GM06990 (cell line): Measurements from ENCODE around the gene HOXB3.

ENCODE experiments used
- DNase-seq: peaks from one replicate; pipeline ENCODE4 v3.0.0-alpha.2; 2011; ENCODE audit not compliant: insufficient read length; ENCODE audit errors: extremely low read depth
- H3K27me3 ChIP-seq: replicated peaks from 2 replicates; pipeline ENCODE4 v1.6.0; 2011; ENCODE audit warnings: low read length; ENCODE audit not compliant: control insufficient read depth, insufficient read depth
- H3K36me3 ChIP-seq: 2 replicates; pipeline ENCODE4 v1.5.1; 2011; ENCODE audit warnings: low read length; ENCODE audit not compliant: control insufficient read depth, insufficient read depth
- H3K4me3 ChIP-seq: replicated peaks from 2 replicates; pipeline ENCODE4 v1.5.1; 2011; ENCODE audit warnings: low read depth, mild to moderate bottlenecking, control low read depth, low read length
- TF ChIP-seq, protein P1 (sequence below): IDR thresholded peaks from 2 replicates; pipeline ENCODE4 v1.5.1; 2011; ENCODE audit warnings: low read length, control low read depth, mild to moderate bottlenecking, inconsistent platforms; ENCODE audit not compliant: insufficient read depth, poor library complexity, severe bottlenecking

The HOXB3 gene

DNA sequence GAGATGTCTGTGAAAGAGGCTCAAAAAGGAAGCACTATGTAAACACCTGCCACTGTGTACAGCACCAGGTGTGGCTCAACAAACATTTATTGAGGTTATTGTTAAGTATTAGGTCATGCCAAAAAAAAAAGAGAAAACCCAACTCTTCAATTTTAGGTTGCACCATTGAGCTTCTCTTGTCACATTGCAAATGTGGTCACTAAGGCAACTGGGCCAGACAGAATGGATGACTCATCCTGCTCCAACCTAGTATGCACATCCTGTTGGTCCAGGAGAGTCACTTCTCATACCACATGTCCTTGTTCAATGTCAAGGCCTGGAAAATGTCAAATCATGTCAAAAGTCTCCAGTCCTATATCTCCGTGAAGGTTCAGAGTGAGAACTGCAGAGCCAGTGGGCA, 84.3 kb downstream of the HOXB3 start:
- TF ChIP-seq, protein P1, sequence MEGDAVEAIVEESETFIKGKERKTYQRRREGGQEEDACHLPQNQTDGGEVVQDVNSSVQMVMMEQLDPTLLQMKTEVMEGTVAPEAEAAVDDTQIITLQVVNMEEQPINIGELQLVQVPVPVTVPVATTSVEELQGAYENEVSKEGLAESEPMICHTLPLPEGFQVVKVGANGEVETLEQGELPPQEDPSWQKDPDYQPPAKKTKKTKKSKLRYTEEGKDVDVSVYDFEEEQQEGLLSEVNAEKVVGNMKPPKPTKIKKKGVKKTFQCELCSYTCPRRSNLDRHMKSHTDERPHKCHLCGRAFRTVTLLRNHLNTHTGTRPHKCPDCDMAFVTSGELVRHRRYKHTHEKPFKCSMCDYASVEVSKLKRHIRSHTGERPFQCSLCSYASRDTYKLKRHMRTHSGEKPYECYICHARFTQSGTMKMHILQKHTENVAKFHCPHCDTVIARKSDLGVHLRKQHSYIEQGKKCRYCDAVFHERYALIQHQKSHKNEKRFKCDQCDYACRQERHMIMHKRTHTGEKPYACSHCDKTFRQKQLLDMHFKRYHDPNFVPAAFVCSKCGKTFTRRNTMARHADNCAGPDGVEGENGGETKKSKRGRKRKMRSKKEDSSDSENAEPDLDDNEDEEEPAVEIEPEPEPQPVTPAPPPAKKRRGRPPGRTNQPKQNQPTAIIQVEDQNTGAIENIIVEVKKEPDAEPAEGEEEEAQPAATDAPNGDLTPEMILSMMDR: no peak
- Histone ChIP-seq H3K36me3 (no peaks in the 10 kb centered on the region), H3K4me3 (no peak overlapping the region), H3K27me3 (no peaks in the 10 kb centered on the region)
- peak; percentile 48 for DNase-seq

DNA sequence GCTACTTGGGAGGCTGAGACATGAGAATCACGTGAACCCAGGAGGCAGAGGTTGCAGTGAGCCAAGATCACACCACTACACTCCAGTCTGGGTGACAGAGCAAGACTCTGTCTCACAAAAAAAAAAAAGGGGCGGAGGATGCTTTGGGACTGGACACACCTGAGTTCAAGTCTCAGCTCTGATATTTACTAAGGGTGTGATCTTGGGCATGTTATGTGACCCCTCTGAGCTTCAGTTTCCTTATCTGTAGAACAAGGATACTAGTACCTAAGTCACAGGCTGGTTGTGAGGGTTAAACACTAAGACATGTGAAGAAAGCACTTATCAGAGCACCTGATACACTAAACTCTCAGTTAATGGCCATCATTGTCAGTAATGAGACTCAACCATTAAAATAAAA, 85.1 kb downstream of the HOXB3 start:
- Histone ChIP-seq H3K4me3 (no peak overlapping the region), H3K27me3 (no peaks in the 10 kb centered on the region), H3K36me3 (no peaks in the 10 kb centered on the region)
- TF ChIP-seq, protein P1: no peak
- no peak for DNase-seq

- H3K27me3 ChIP-seq: no peaks in the 10 kb centered on the region
- no peak for DNase-seq
- H3K36me3 ChIP-seq: no peaks in the 10 kb centered on the region
- H3K4me3 ChIP-seq: no peak overlapping the region
- TF ChIP-seq, protein P1: no peak
These were observed 86.3 kb downstream of the HOXB3 start for GRCh38 chr17:48503747-48504146.

GRCh38 chr17:48502901-48503300, 87.1 kb downstream of the HOXB3 start:
- no peaks in the 10 kb centered on the region for H3K27me3 ChIP-seq
- DNase-seq: no peak
- H3K4me3 ChIP-seq: no peak overlapping the region
- no peaks in the 10 kb centered on the region for H3K36me3 ChIP-seq
- TF ChIP-seq, protein P1: no peak

DNA sequence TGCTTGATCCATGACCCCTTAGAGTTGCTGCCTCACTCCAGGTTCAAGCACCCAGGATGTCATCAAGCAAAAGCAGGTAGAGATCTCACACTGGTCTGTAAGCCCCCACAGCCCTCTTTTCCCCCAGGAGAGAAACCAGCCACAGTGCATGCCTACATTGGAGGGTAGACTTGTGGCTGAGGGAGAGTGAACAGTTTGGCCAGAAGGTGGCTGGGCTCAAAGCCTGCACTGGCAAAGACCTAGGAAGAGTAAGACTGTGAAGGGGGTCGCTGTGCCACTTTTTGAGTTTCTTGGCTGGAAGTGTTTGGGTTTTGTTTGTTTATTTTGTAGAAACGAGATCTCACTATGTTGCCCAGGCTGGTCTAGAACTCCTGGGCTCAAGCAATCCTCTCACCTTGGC, 87.7 kb downstream of the HOXB3 start:
- DNase-seq: no peak
- TF ChIP-seq, protein P1: no peak
- H3K27me3 ChIP-seq: no peaks in the 10 kb centered on the region
- no peak overlapping the region for H3K4me3 ChIP-seq
- no peaks in the 10 kb centered on the region for H3K36me3 ChIP-seq
